ENCODE measurements around the gene WFIKKN2.

The WFIKKN2 gene

GRCh38 chr17:50883850-50884438 is 48.6 kb downstream of the WFIKKN2 start:
- H3K4me1 Mint-ChIP-seq = peaks cover 30% of the 10 kb centered on the region
- H3K9me3 Mint-ChIP-seq = no peaks in the 10 kb centered on the region
- peak overlapping the region; percentile 88 for H3K27ac Mint-ChIP-seq (ENCODE audit: low read depth)
- H3K4me3 Mint-ChIP-seq = no peak overlapping the region
- ATAC-seq (replicated peaks; ENCODE audit: extremely low read depth, poor library complexity, severe bottlenecking) (no peak), DNase-seq (ENCODE audit: low spot score in 2 of 2) (no peak)
- H3K27me3 Mint-ChIP-seq = no peaks in the 10 kb centered on the region
- no peaks in the 10 kb centered on the region for H3K36me3 Mint-ChIP-seq (ENCODE audit: insufficient read depth)

GRCh38 chr17:50884439-50885311 is 49.3 kb downstream of the WFIKKN2 start:
- H3K36me3 Mint-ChIP-seq (ENCODE audit: insufficient read depth) = no peaks in the 10 kb centered on the region
- peaks cover 30% of the 10 kb centered on the region for H3K4me1 Mint-ChIP-seq
- no peaks in the 10 kb centered on the region for H3K27me3 Mint-ChIP-seq
- no peak overlapping the region for H3K4me3 Mint-ChIP-seq
- H3K27ac Mint-ChIP-seq (ENCODE audit: low read depth) = peak overlapping the region; percentile 88
- no peak for ATAC-seq (replicated peaks; ENCODE audit: extremely low read depth, poor library complexity, severe bottlenecking)
- no peaks in the 10 kb centered on the region for H3K9me3 Mint-ChIP-seq
- no peak for DNase-seq (ENCODE audit: low spot score in 2 of 2)

GRCh38 chr17:50887705-50888245 is 52.4 kb downstream of the WFIKKN2 start:
- H3K27ac Mint-ChIP-seq (ENCODE audit: low read depth) = peak overlapping the region; percentile 62
- DNase-seq (ENCODE audit: low spot score in 2 of 2) (no peak), ATAC-seq (replicated peaks; ENCODE audit: extremely low read depth, poor library complexity, severe bottlenecking) (no peak)
- H3K4me1 Mint-ChIP-seq = peaks cover 30% of the 10 kb centered on the region
- no peaks in the 10 kb centered on the region for H3K9me3 Mint-ChIP-seq
- H3K36me3 Mint-ChIP-seq (ENCODE audit: insufficient read depth) = peaks cover 2% of the 10 kb centered on the region
- H3K4me3 Mint-ChIP-seq = peak overlapping the region; percentile 56
- no peaks in the 10 kb centered on the region for H3K27me3 Mint-ChIP-seq

- H3K9me3 Mint-ChIP-seq = no peaks in the 10 kb centered on the region
- no peak overlapping the region for H3K27ac Mint-ChIP-seq (ENCODE audit: low read depth)
- peaks cover 15% of the 10 kb centered on the region for H3K4me1 Mint-ChIP-seq
- no peak overlapping the region for H3K4me3 Mint-ChIP-seq
- DNase-seq (ENCODE audit: low spot score in 2 of 2) (no peak), ATAC-seq (replicated peaks; ENCODE audit: extremely low read depth, poor library complexity, severe bottlenecking) (no peak)
- peaks cover 2% of the 10 kb centered on the region for H3K36me3 Mint-ChIP-seq (ENCODE audit: insufficient read depth)
- no peaks in the 10 kb centered on the region for H3K27me3 Mint-ChIP-seq
Observed at GRCh38 chr17:50889528-50890118, 54.2 kb downstream of the WFIKKN2 start.

- Mint-ChIP-seq H3K9me3 (no peaks in the 10 kb centered on the region), H3K36me3 (ENCODE audit: insufficient read depth) (peaks cover 2% of the 10 kb centered on the region), H3K4me3 (no peak overlapping the region), H3K27me3 (peaks cover 7% of the 10 kb centered on the region), H3K4me1 (peaks cover 15% of the 10 kb centered on the region), H3K27ac (ENCODE audit: low read depth) (peak overlapping the region; percentile 4)
- DNase-seq (ENCODE audit: low spot score in 2 of 2) = no peak
- no peak for ATAC-seq (replicated peaks; ENCODE audit: extremely low read depth, poor library complexity, severe bottlenecking)
Observed at GRCh38 chr17:50890675-50891516, 55.5 kb downstream of the WFIKKN2 start.

- ATAC-seq (replicated peaks; ENCODE audit: extremely low read depth, poor library complexity, severe bottlenecking) (no peak), DNase-seq (ENCODE audit: low spot score in 2 of 2) (no peak)
- no peak overlapping the region for H3K4me3 Mint-ChIP-seq
- H3K36me3 Mint-ChIP-seq (ENCODE audit: insufficient read depth) = peaks cover 2% of the 10 kb centered on the region
- H3K4me1 Mint-ChIP-seq = peaks cover 15% of the 10 kb centered on the region
- H3K9me3 Mint-ChIP-seq = no peaks in the 10 kb centered on the region
- no peak overlapping the region for H3K27ac Mint-ChIP-seq (ENCODE audit: low read depth)
- H3K27me3 Mint-ChIP-seq = peaks cover 7% of the 10 kb centered on the region
Observed at GRCh38 chr17:50891577-50891989, 56.2 kb downstream of the WFIKKN2 start.

All from central memory CD8-positive, alpha-beta T cell (primary cell).